Measurements from ENCODE around the gene ETV3.

ETV3 gene

GRCh38 chr1:157137408-157138219, 581 bp downstream of the ETV3 start:
- no peak for DNase-seq

- DNase-seq = no peak
These were observed 1.2 kb downstream of the ETV3 start for GRCh38 chr1:157137046-157137407.

DNA sequence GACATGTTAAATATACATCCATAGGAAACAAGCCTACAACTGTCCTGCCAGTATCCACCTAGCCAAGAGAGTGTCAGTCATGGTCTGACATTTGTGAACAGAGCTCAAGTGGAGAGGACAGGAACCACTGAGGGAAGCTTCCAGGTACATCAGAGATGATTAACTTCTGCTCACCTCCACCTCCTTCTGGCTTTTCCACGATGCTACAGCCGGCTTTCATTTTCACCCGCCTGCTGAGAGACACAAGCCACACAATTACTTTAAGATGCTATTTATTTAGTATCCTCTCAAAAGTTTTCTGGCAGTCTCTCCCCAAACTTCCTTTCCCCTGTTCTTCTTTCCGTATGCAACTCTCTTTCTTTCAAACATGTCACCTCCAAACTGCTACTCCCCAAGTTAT, 2.1 kb downstream of the ETV3 start:
- no peak for DNase-seq

DNA sequence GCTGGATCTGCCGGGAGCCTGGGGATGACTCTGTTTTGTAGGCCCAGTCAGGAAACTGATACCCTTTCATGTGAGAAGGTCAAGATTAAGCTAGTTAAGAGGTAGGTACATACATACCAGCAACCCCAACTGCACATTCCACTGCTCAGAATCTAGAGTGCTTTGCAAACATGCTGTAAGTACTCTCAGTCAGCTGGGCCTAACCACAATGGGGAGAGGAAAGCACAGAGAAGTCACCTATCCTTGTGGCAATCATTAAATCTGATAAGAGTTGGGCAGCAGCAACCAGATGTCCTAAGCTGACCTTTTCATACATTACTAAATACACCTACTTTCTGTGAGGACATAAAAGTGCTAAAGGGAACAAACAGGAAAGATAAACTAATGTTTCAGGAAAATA, 2.5 kb downstream of the ETV3 start:
- DNase-seq = no peak

DNA sequence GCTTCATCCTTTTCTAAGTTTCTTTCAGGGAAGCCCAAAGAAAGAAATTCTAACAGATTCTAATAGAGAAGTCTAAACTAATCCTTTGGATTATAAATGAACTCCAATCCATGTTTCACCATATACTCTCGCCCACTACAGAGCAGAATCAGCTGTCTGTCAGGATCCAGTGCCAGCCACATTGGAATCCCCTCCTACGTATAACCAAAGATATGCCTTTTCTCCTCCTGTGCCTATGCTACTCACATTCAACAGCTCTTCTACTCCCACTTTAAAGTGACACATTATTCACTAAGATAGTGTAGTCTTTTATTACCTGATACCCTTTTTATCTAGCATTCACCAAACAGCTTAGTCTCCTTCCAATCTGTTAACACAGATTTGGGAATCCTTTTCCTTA, 3.1 kb downstream of the ETV3 start:
- no peak for DNase-seq

DNA sequence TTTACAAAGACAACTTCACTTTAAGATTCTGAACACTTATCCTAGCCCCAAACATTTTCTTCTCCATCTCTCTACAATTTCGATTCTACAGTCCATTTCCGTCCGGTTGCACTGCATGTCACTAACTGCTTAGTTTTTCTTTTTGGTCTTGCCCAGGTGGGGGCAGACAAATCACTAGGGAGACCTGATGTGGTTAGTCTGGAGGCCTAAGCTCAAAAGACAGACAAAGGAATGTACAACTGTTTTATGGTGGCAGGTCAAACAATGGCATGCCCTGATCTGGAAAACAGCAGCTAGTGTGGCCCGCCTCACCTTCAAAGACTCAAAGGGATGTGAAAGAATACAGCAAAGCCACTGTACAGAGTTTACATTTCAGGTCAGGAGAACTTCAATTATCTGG, 3.8 kb downstream of the ETV3 start:
- no peak for DNase-seq

- no peak for DNase-seq
These were observed 4.8 kb downstream of the ETV3 start for GRCh38 chr1:157133426-157133825.

GRCh38 chr1:157132616-157133167, 5.5 kb downstream of the ETV3 start:
- no peak for DNase-seq

- no peak for DNase-seq
These were observed 6.1 kb downstream of the ETV3 start for GRCh38 chr1:157132111-157132510.

- DNase-seq = no peak
These were observed 6.9 kb downstream of the ETV3 start for GRCh38 chr1:157131281-157131680.

DNA sequence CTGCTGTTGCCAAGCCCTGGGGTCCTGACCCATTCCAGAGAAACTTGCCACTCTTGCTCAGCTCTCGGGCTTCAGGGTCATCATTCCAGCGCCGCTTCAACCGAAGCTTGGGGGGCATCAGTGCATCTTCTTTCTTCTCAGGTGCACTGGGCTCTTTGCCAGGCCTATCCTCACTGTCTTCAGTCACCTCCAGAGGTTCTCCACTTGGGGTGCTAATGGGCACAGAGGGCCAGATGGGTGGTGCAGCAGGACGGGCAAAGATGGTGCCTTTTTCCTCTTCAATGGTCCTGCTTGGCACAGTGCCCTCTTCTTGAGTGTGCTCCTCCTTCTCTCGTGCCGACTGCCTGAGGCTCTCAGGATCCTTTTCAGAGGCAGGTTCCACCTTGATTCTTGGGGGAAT, 13.3 kb downstream of the ETV3 start:
- DNase-seq = no peak

- no peak for DNase-seq
These were observed 18.7 kb downstream of the ETV3 start for GRCh38 chr1:157119448-157119847.

DNA sequence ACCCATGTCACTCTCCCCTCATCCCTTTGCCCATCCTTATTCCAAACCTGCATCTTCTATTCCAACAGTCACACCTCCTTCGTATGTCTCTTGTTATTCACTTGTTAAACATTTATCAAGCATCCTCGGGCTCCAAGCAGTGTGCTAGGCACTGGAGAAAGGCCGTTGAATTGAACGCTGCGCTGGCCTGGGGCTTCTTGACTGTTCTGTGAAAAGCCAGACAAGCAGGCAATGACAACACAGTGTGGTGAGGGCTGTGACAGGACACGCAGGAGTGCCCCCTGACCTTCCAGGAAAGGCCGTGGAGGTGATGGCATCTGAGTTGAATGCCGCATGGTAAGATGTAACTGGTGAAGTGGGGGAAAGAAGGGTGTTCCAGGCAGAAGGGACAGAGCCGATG, 19.2 kb downstream of the ETV3 start:
- no peak for DNase-seq

DNA sequence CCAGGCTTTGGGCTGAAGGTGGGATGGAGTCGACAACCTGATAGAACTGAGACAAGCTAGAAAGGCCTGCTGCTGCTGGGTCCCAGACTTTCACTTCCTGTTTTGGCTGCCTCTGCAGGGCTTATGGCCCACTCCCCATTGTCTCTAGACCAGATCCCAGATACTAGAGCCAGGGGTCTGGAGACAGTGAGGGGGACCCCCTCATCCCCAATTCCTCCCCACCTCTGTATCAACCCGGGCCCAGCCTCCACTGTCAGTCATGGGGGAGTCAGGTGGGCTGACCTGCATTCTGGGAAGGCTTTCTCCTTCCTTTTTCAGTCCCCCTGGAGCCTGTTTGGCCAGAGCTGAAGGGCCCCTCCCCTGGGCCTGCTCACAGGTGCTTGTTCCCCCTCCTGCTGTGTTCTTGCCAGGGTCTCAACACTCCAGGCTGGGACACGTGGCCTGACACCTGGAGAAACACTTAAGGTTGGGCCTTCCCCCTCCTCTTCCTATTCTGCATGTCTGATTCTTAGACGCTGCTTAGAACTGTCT, 20.6 kb downstream of the ETV3 start:
- DNase-seq = no peak

DNA sequence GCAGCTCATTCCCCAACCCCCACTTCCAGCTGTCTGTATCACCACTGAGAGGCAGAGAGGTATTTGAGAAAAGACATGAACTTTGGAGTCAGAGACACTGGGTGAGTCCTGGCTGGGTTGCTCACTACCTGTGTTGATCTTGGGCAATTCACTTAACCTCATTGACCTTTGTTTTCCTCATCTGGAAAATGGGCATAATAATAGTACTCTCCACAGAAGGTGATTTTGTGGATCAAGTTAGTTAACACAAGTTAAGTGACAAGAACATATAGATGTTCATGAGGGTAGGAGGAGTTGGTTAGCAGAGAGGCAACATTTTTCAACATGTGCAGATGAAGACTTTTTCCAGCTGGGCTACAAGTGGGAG, 21.5 kb downstream of the ETV3 start:
- DNase-seq = no peak

- no peak for DNase-seq
These were observed 22.1 kb downstream of the ETV3 start for GRCh38 chr1:157115851-157116736.

GRCh38 chr1:157115429-157115838, 22.8 kb downstream of the ETV3 start:
- DNase-seq = no peak

DNA sequence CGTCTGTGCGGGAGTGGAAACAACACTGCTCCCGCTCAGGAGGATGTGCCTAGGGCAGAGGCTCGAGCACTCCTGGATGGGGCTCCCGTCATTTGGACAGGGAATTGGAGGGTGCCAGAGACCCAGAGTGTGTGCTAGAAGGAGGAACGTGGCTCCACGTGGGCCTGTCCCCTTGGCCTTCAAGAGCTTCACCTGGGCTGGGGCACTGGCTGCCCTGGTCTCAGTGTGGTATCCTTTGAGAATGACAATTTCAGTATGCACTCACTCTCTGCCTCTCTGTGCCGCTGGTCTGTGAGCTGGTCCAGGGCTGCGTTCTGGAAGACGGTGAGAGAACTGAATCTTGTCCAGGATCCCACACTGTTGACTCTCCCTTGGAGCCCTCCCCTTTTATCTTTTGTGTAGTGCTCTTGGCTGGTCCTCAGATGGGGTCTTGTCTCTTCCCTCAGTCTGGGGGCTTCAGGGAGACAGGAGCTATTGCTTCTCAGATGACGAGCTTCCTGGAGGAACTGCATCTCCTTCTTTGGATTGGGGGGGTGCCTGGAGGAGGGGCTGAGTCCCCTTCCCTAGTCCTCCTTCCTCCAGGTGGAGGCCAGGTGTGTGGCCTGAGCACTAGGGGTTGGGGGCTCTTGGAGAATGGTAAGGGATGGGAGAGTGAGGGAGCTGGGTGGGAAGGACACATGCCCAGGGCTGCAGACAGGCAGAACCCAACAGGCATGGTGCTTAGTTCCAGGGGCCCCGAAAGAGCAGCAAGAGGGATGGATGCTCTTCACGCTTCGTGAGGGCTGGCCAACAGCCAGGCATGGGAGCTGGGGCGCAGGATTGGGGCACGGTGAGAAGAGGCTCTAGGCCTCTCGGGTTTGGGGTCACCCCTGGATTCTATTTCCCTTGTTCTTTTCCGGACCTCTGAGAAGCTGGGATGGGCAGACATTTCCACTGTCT, 23.7 kb downstream of the ETV3 start:
- DNase-seq = no peak

DNA sequence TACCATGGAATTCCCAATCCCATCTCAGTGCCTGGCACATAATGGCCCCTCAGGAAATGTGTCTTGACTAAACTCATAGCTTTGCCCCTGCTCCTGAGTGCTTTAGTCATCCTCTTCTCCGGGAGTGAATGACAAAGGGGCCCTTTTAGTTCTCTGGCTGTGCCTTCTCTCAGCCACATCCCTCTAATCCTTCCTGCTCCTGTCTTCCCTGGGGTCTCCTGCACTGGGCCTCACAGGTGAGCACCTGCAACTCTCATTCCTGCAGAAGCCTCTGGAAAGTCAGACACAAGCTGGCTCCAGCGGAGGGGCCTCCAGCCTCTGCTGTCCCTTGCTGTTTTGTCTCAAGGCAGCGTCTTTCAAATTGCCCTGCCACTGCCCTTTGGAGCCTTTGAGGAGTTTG, 24.6 kb downstream of the ETV3 start:
- no peak for DNase-seq

DNA sequence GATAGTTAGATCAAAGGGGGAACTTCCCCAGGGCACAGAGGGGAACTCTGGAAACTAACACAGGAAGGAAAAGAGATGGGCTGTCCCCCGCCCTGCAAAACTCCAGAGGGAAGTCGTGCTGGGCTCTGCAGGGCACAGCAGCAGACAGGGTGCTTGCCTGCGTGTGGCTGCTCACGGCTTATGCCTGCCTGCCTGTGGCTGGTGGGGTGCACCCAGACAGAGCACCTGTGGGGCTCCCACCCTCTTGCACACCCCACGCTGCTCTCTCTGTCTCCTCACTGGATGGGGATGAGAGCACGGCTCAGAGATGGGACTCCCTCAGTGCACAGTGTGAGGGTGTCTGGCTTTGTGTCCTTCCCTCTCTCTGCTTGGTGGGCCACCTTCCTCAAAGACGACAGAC, 25.1 kb downstream of the ETV3 start:
- no peak for DNase-seq

DNA sequence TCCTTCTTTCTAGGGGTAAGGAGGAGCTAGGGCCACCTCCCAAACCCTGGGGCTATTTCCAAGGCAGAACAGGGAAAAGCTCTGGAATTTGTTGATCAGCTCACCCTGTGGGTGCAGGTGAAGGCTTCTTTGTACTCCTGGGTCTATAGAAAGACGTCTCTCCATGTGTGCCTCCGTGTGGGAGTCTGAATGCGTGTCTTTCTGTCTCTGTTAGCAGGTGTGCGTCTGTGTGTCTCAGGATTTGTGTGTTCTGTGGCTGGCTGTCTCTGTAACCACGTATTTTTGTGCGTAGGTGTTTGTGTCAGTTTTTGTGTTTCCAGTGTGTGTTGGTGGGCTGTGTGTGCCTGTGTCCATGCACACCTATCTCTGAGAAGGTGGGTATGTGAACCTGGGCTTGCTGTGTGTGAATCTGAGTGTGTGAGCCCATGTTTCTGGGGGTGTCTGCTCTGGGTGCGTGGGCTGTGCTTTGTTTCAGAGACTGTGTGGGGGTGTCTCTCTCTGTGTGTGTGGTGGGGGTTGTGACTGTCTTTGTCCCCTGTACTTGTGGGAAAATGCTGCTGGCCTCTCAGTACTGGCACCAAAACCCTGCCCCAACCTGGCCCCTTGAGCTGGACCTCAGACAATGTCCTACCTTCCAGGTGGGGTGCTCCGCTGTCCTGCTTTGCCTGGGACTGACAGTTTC, 25.9 kb downstream of the ETV3 start:
- DNase-seq = no peak
